ENCODE data around the gene GH1. TPM values are rescaled to one million over a fixed set of nuclear protein-coding genes. Genes with fewer than 3 reads are reported as not detected.
"Not testable (repeated sequence)": the region's sequence is repeated elsewhere in the genome, so short reads cannot be mapped to it uniquely, and the experiment has no call there.

Gene GH1
- polyA plus RNA-seq, 1 of the 3 experiments (the other 2 are of a cell fraction) = not detected

DNA sequence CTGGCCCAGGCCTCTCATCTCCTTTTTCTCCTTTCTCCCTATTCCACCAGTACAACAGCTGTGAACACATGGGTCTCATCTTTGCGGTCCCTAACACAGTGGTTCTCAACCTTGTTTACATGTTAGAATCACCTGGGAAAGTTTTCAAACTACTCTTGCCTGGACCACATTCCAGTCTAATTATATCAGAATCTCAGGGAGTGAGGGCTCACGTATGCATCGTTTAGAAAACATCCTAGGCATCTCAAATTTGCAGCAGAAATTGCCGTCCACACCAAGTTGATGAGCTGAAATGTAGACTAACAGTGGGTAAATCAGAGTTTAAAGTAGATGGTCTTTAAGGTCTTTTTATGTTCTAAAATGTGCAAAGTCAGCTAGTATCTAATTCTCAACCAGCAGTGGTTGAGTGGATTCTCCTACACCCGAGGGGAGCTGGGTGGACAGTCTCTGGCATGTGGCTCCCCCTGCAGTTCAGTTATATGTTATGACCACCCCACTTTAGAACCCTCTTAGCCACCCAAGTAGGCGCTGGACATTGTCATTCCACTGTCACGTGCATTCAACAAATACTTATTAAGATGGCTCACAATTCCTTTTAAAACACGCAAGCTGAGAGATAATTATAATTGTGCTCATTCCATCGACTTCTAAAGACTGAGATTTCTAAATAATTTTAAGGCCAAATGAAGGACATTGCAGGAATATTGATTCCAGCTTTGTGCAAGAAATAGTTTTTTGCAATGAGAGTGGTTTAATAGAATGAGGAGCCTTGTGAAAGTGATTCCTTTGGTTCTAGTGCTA lies 48.9 kb downstream of the GH1 start:
- H3K9ac ChIP-seq; POLR2A ChIA-PET; H3F3A ChIP-seq (replicated peaks; ENCODE audit: insufficient read depth); H3K4me2 ChIP-seq; H3K36me3 ChIP-seq (replicated peaks in 1 of 2; ENCODE audit: control insufficient read depth in 1 of 2, insufficient read depth in 2 of 2, low read length in 1 of 2); DNase-seq; H4K20me1 ChIP-seq (ENCODE audit: insufficient read depth); H3K27me3 ChIP-seq (ENCODE audit: insufficient read depth); H3K9me2 ChIP-seq; H2AFZ ChIP-seq (ENCODE audit: low read depth); CTCF ChIA-PET; H3K4me1 ChIP-seq (ENCODE audit: control insufficient read depth in 1 of 2, insufficient read depth in 2 of 2, low read depth in 1 of 2, low read length in 1 of 2); H3K9me3 ChIP-seq; H3K79me2 ChIP-seq (ENCODE audit: insufficient read depth); H3K4me3 ChIP-seq (ENCODE audit: low read depth in 2 of 2, low read length in 1 of 2); H3K27ac ChIP-seq (ENCODE audit: low read depth in 2 of 2, low read length in 1 of 2): not testable (repeated sequence)
- 56% methylated on average over 9 of the region's 9 CpGs for WGBS (ENCODE audit: low lambda C conversion rate)

Small RNA genes within 50 kb of the gene (small RNA-seq; reads per million reads assigned to genes)
- gene AC040958.1 (0 reads per million in 7 experiments), gene AC127029.1 (0 reads per million in 7 experiments), gene GH1 (0 reads per million in 7 experiments)

Other genes with a start within 250 kb of the GH1 start
- 75.1 and 78.0 TPM in 2 replicates for gene LIMD2, start 218.7 kb downstream of the GH1 start, polyA plus RNA-seq (2012; rRNA removed)
- 37.3 and 45.0 TPM in 2 replicates for gene STRADA, start 177.0 kb downstream of the GH1 start, polyA plus RNA-seq (2012; rRNA removed)
- gene CCDC47, start 145.2 kb downstream of the GH1 start, polyA plus RNA-seq (2012; rRNA removed) = 76.6 and 90.7 TPM in 2 replicates
- 115 and 143 TPM in 2 replicates for gene DDX42, start 144.7 kb downstream of the GH1 start, polyA plus RNA-seq (2012; rRNA removed)
- 424 and 468 TPM in 2 replicates for gene PSMC5, start 91.4 kb downstream of the GH1 start, polyA plus RNA-seq (2012; rRNA removed)
- 148 and 180 TPM in 2 replicates for gene FTSJ3, start 91.2 kb downstream of the GH1 start, polyA plus RNA-seq (2012; rRNA removed)
- gene SMARCD2, start 76.2 kb downstream of the GH1 start, polyA plus RNA-seq (2012; rRNA removed) = 89.1 and 106 TPM in 2 replicates
- gene CSH2, start 45.2 kb downstream of the GH1 start, polyA plus RNA-seq (2012; rRNA removed) = not detected in 2 replicates
- gene GH2, start 36.9 kb downstream of the GH1 start, polyA plus RNA-seq (2012; rRNA removed) = not detected in 2 replicates
- gene CSH1, start 22.3 kb downstream of the GH1 start, polyA plus RNA-seq (2012; rRNA removed) = not detected in 2 replicates
- not detected in 2 replicates for gene CSHL1, start 7.6 kb downstream of the GH1 start, polyA plus RNA-seq (2012; rRNA removed)
- gene CD79B, start 13.5 kb upstream of the GH1 start, polyA plus RNA-seq (2012; rRNA removed) = 0.06 and 0.10 TPM in 2 replicates
- not detected in 2 replicates for gene SCN4A, start 54.1 kb upstream of the GH1 start, polyA plus RNA-seq (2012; rRNA removed)
- 2.5 and 2.7 TPM in 2 replicates for gene PRR29, start 79.5 kb upstream of the GH1 start, polyA plus RNA-seq (2012; rRNA removed)
- 0.08 TPM in 1 of 2 replicates, not detected in the other for gene ICAM2, start 101.8 kb upstream of the GH1 start, polyA plus RNA-seq (2012; rRNA removed)
- gene ERN1, start 211.3 kb upstream of the GH1 start, polyA plus RNA-seq (2012; rRNA removed) = 6.9 and 7.3 TPM in 2 replicates

Measured in SK-N-SH (cell line).